ENCODE data around the gene ZFAND3. TPM values are rescaled to one million over a fixed set of nuclear protein-coding genes. Genes with fewer than 3 reads are reported as not detected.

Gene ZFAND3
- total RNA-seq, 1 experiment from 2014 or later = 107 TPM

GRCh38 chr6:38021029-38021428 is 201.5 kb downstream of the ZFAND3 start:
- Mint-ChIP-seq H3K4me1 (ENCODE audit: low read depth, unreplicated experiment) (no peaks in the 10 kb centered on the region), H3K27me3 (ENCODE audit: insufficient read depth, unreplicated experiment) (no peaks in the 10 kb centered on the region), H3K4me3 (ENCODE audit: unreplicated experiment) (no peak overlapping the region), H3K9me3 (ENCODE audit: unreplicated experiment) (no peaks in the 10 kb centered on the region), H3K36me3 (ENCODE audit: insufficient read depth, unreplicated experiment) (peaks cover 7% of the 10 kb centered on the region), H3K27ac (ENCODE audit: unreplicated experiment) (no peak overlapping the region)
- ChIA-PET POLR2A (interaction anchor here (0.5 kb wide), 1 partner anchor 181 kb away, joined by 4 read pairs; no protein-coding TSS in a partner anchor), CTCF (no interaction called here)
- BruUV-seq (replicated peaks) = no TSS peak
- H3K36me3 ChIP-seq (ENCODE audit: control insufficient read depth, insufficient read depth, low read length) = no peaks in the 10 kb centered on the region; the same call in 1 of the 2 replicates
- no peak for DNase-seq
- intact Hi-C loops (cut with micrococcal nuclease; ENCODE audit: unreplicated experiment) = no loop called here
- H3K27me3 ChIP-seq (replicated peaks; ENCODE audit: control insufficient read depth, insufficient read depth, low read length) = no peaks in the 10 kb centered on the region
- no peaks in the 10 kb centered on the region for H3K9me3 ChIP-seq
- H3K4me1 ChIP-seq = no peaks in the 10 kb centered on the region; the same call in 1 of the 2 replicates
- H3K4me3 ChIP-seq (ENCODE audit: low read depth, low read length) = no peak overlapping the region
- no peak for TF ChIP-seq CTCF (IDR thresholded peaks at IDR 0.05; ENCODE audit: insufficient read depth in 1 of 2, low read depth in 1 of 2, low read length in 1 of 2, severe bottlenecking in 1 of 2, unreplicated experiment in 1 of 2)

- H3K36me3 Mint-ChIP-seq (ENCODE audit: insufficient read depth, unreplicated experiment) = peaks cover 9% of the 10 kb centered on the region
- H3K36me3 ChIP-seq (ENCODE audit: control insufficient read depth, insufficient read depth, low read length) = no peaks in the 10 kb centered on the region; the same call in 1 of the 2 replicates
- H3K9me3 Mint-ChIP-seq (ENCODE audit: unreplicated experiment) = no peaks in the 10 kb centered on the region
- ChIA-PET POLR2A (no interaction called here), CTCF (interaction anchor here (0.6 kb wide), 1 partner anchor 283 kb away, joined by 4 read pairs; no protein-coding TSS in a partner anchor)
- H3K4me3 ChIP-seq (ENCODE audit: low read depth, low read length) = no peak overlapping the region
- no peak overlapping the region for H3K27ac Mint-ChIP-seq (ENCODE audit: unreplicated experiment)
- BruUV-seq (replicated peaks) = no TSS peak
- H3K9me3 ChIP-seq = no peaks in the 10 kb centered on the region
- no peak overlapping the region for H3K4me3 Mint-ChIP-seq (ENCODE audit: unreplicated experiment)
- no peak for TF ChIP-seq CTCF (IDR thresholded peaks at IDR 0.05; ENCODE audit: insufficient read depth in 1 of 2, low read depth in 1 of 2, low read length in 1 of 2, severe bottlenecking in 1 of 2, unreplicated experiment in 1 of 2)
- no peaks in the 10 kb centered on the region for H3K27me3 ChIP-seq (replicated peaks; ENCODE audit: control insufficient read depth, insufficient read depth, low read length)
- H3K4me1 Mint-ChIP-seq (ENCODE audit: low read depth, unreplicated experiment) = no peaks in the 10 kb centered on the region
- DNase-seq = no peak
- no peaks in the 10 kb centered on the region for H3K4me1 ChIP-seq
- intact Hi-C loops (cut with micrococcal nuclease; ENCODE audit: unreplicated experiment) = no loop called here
- no peaks in the 10 kb centered on the region for H3K27me3 Mint-ChIP-seq (ENCODE audit: insufficient read depth, unreplicated experiment)
These were observed 202.0 kb downstream of the ZFAND3 start for GRCh38 chr6:38021571-38021970.

GRCh38 chr6:38022688-38023087 is 203.2 kb downstream of the ZFAND3 start:
- POLR2A ChIA-PET = no interaction called here
- no peak overlapping the region for H3K4me3 ChIP-seq (ENCODE audit: low read depth, low read length)
- no peaks in the 10 kb centered on the region for H3K36me3 ChIP-seq (ENCODE audit: control insufficient read depth, insufficient read depth, low read length)
- no peaks in the 10 kb centered on the region for H3K9me3 Mint-ChIP-seq (ENCODE audit: unreplicated experiment)
- H3K27me3 Mint-ChIP-seq (ENCODE audit: insufficient read depth, unreplicated experiment) = no peaks in the 10 kb centered on the region
- H3K9me3 ChIP-seq = no peaks in the 10 kb centered on the region
- DNase-seq = no peak
- no peaks in the 10 kb centered on the region for H3K4me1 ChIP-seq
- CTCF ChIA-PET = no interaction called here
- BruUV-seq (replicated peaks) = no TSS peak
- intact Hi-C loops (cut with micrococcal nuclease; ENCODE audit: unreplicated experiment) = no loop called here
- H3K4me1 Mint-ChIP-seq (ENCODE audit: low read depth, unreplicated experiment) = peaks cover 1% of the 10 kb centered on the region
- H3K4me3 Mint-ChIP-seq (ENCODE audit: unreplicated experiment) = no peak overlapping the region
- peaks cover 15% of the 10 kb centered on the region for H3K36me3 Mint-ChIP-seq (ENCODE audit: insufficient read depth, unreplicated experiment)
- no peak overlapping the region for H3K27ac Mint-ChIP-seq (ENCODE audit: unreplicated experiment)
- no peaks in the 10 kb centered on the region for H3K27me3 ChIP-seq (replicated peaks; ENCODE audit: control insufficient read depth, insufficient read depth, low read length)
- no peak for TF ChIP-seq CTCF (IDR thresholded peaks at IDR 0.05; ENCODE audit: insufficient read depth in 1 of 2, low read depth in 1 of 2, low read length in 1 of 2, severe bottlenecking in 1 of 2, unreplicated experiment in 1 of 2)

Measured in Caco-2 (cell line).